OCI-LY3 (cell line): Measurements from ENCODE around the gene NARF.

Source experiments
- EZH2phosphoT487 ChIP-seq: fragments of 200-600 bp; shearing (Covaris generic); IDR thresholded peaks from 2 replicates; pipeline ENCODE4 v1.6.1; 2018; ENCODE audit warnings: antibody characterized with exemption, mixed run types, low read depth
- TF ChIP-seq, protein P1 (sequence below): fragments of 200-600, 300-600 bp; sonication (generic); IDR thresholded peaks from 2 replicates; pipeline ENCODE4 v1.5.1; 2014; ENCODE audit warnings: antibody characterized with exemption, low read length, low read depth

DNA sequence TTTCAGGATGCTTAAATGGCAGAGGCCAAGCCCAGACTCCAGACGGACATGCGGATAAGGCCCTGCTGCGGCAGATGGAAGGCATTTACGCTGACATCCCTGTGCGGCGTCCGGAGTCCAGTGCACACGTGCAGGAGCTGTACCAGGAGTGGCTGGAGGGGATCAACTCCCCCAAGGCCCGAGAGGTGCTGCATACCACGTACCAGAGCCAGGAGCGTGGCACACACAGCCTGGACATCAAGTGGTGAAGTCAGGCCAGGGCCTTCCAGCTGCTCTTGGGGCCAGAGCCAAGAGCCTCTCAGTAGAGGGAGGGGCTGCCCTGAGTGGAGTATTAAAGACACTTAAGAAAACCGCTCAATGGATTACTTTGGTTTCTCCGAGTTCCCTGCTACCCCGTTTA lies 29.4 kb downstream of the NARF start:
- TF ChIP-seq, protein P1, sequence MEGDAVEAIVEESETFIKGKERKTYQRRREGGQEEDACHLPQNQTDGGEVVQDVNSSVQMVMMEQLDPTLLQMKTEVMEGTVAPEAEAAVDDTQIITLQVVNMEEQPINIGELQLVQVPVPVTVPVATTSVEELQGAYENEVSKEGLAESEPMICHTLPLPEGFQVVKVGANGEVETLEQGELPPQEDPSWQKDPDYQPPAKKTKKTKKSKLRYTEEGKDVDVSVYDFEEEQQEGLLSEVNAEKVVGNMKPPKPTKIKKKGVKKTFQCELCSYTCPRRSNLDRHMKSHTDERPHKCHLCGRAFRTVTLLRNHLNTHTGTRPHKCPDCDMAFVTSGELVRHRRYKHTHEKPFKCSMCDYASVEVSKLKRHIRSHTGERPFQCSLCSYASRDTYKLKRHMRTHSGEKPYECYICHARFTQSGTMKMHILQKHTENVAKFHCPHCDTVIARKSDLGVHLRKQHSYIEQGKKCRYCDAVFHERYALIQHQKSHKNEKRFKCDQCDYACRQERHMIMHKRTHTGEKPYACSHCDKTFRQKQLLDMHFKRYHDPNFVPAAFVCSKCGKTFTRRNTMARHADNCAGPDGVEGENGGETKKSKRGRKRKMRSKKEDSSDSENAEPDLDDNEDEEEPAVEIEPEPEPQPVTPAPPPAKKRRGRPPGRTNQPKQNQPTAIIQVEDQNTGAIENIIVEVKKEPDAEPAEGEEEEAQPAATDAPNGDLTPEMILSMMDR: no peak
- no peak for TF ChIP-seq EZH2phosphoT487
